Measurements from ENCODE around the gene CPXM2. TPM values are rescaled to one million over a fixed set of nuclear protein-coding genes. Genes with fewer than 3 reads are reported as not detected.

Gene CPXM2
- total RNA-seq, 1 experiment from 2014 or later: not detected

DNA sequence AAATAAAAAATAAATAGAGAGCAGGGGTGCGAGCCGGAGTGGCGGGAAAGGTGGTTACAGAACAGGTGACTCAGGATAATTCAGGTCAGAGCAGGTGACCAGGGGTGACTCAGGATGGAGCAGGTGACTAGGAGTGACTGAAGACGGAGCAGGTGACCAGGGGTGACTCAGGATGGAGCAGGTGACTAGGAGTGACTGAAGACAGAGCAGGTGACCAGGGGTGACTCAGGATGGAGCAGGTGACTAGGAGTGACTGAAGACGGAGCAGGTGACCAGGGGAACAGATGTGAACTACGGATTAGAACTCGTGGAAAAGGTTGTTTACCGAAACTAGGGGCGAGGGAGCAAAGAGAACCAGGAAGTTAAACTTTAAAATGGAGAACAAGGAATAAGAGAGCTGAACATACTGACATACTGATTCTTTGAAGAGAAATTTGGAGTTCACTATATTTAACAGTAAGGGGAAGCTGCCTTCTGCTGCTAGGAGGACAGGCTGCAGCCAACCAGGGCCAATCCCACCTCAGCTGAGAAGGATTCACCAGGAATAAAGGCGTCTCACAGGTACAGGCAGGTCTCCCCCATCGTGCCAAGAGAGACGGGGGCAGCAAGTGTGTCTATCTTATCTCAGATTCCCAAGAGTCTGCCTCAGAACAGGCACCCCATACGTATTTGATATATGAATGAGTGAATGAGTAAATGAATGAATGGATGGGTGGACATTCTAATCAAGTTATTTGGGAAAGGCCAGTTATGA lies 101.3 kb downstream of the CPXM2 start:
- H3K4me1 Mint-ChIP-seq (ENCODE audit: insufficient read depth, unreplicated experiment): no peaks in the 10 kb centered on the region
- no peaks in the 10 kb centered on the region for H3K27me3 Mint-ChIP-seq (ENCODE audit: insufficient read depth, unreplicated experiment)
- TF ChIP-seq, protein P1, sequence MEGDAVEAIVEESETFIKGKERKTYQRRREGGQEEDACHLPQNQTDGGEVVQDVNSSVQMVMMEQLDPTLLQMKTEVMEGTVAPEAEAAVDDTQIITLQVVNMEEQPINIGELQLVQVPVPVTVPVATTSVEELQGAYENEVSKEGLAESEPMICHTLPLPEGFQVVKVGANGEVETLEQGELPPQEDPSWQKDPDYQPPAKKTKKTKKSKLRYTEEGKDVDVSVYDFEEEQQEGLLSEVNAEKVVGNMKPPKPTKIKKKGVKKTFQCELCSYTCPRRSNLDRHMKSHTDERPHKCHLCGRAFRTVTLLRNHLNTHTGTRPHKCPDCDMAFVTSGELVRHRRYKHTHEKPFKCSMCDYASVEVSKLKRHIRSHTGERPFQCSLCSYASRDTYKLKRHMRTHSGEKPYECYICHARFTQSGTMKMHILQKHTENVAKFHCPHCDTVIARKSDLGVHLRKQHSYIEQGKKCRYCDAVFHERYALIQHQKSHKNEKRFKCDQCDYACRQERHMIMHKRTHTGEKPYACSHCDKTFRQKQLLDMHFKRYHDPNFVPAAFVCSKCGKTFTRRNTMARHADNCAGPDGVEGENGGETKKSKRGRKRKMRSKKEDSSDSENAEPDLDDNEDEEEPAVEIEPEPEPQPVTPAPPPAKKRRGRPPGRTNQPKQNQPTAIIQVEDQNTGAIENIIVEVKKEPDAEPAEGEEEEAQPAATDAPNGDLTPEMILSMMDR (IDR thresholded peaks at IDR 0.05; ENCODE audit: unreplicated experiment): no peak
- intact Hi-C loops (cut with micrococcal nuclease): no loop called here
- no peak for DNase-seq (ENCODE audit: unreplicated experiment)
- H3K4me3 Mint-ChIP-seq (ENCODE audit: unreplicated experiment): no peak overlapping the region
- H3K36me3 Mint-ChIP-seq (ENCODE audit: insufficient read depth, unreplicated experiment): no peaks in the 10 kb centered on the region
- no peak overlapping the region for H3K27ac Mint-ChIP-seq (ENCODE audit: low read depth, unreplicated experiment)
- ChIA-PET CTCF (interaction anchor here (0.7 kb wide), 1 partner anchor 33 kb away, joined by 3 read pairs; no protein-coding TSS in a partner anchor), POLR2A (no interaction called here)
- H3K9me3 Mint-ChIP-seq (ENCODE audit: unreplicated experiment): peaks cover 8% of the 10 kb centered on the region
- BruUV-seq (replicated peaks): no TSS peak

DNA sequence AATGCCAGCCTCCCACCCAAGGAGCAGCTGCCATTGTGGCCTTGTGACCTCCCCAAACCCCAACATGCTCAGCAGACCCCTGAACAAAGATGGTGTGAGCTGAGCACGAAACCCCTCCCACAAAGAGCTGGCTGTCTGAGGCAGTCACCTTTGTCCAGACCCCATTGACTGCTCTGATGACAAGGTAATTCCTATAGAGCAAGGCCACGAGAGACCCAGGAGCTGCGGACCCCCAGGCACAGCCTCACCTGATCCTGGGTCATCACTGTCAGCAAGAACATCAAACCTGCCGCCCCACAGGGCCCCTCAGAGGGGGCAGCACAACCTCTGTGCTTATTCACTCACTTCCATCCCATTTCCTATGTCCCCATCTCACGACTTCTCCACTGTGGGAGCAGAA lies 102.6 kb downstream of the CPXM2 start:
- Mint-ChIP-seq H3K27me3 (ENCODE audit: insufficient read depth, unreplicated experiment) (peaks cover 1% of the 10 kb centered on the region), H3K9me3 (ENCODE audit: unreplicated experiment) (peaks cover 8% of the 10 kb centered on the region), H3K4me1 (ENCODE audit: insufficient read depth, unreplicated experiment) (no peaks in the 10 kb centered on the region), H3K4me3 (ENCODE audit: unreplicated experiment) (no peak overlapping the region), H3K36me3 (ENCODE audit: insufficient read depth, unreplicated experiment) (no peaks in the 10 kb centered on the region), H3K27ac (ENCODE audit: low read depth, unreplicated experiment) (no peak overlapping the region)
- DNase-seq (ENCODE audit: unreplicated experiment): no peak
- TF ChIP-seq, protein P1 (IDR thresholded peaks at IDR 0.05; ENCODE audit: unreplicated experiment): no peak
- ChIA-PET POLR2A (no interaction called here), CTCF (interaction anchor here (0.6 kb wide), 1 partner anchor 767 kb away, joined by 3 read pairs; no protein-coding TSS in a partner anchor)
- BruUV-seq (replicated peaks): no TSS peak
- intact Hi-C loops (cut with micrococcal nuclease): no loop called here

DNA sequence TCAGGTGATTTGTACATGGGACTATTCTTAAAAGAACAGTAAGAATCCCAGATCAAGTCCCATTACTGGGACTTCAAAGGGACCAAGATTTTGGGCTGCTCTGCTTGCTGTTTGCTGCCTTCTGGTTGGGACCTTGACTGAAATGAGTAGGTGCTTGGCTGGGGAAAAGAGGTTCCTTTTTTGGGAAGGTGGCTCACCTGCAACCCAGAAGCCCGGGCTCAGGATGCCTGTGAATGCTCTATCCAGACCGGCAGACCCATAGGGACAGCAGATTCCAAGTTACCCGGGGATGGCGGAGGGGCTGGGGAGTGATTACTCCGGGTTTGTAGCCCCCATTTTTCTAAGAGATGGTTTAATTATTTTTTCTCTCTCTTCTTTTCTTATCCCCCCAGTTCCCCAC lies 104.0 kb downstream of the CPXM2 start:
- Mint-ChIP-seq H3K27ac (ENCODE audit: low read depth, unreplicated experiment) (no peak overlapping the region), H3K9me3 (ENCODE audit: unreplicated experiment) (peaks cover 8% of the 10 kb centered on the region), H3K4me1 (ENCODE audit: insufficient read depth, unreplicated experiment) (no peaks in the 10 kb centered on the region), H3K36me3 (ENCODE audit: insufficient read depth, unreplicated experiment) (no peaks in the 10 kb centered on the region), H3K27me3 (ENCODE audit: insufficient read depth, unreplicated experiment) (peaks cover 15% of the 10 kb centered on the region), H3K4me3 (ENCODE audit: unreplicated experiment) (no peak overlapping the region)
- no TSS peak for BruUV-seq (replicated peaks)
- TF ChIP-seq, protein P1 (IDR thresholded peaks at IDR 0.05; ENCODE audit: unreplicated experiment): no peak
- intact Hi-C loops (cut with micrococcal nuclease): no loop called here
- POLR2A ChIA-PET: no interaction called here
- DNase-seq (ENCODE audit: unreplicated experiment): no peak
- CTCF ChIA-PET: interaction anchor here (0.6 kb wide), 1 partner anchor 206 kb away, joined by 4 read pairs; no protein-coding TSS in a partner anchor

DNA sequence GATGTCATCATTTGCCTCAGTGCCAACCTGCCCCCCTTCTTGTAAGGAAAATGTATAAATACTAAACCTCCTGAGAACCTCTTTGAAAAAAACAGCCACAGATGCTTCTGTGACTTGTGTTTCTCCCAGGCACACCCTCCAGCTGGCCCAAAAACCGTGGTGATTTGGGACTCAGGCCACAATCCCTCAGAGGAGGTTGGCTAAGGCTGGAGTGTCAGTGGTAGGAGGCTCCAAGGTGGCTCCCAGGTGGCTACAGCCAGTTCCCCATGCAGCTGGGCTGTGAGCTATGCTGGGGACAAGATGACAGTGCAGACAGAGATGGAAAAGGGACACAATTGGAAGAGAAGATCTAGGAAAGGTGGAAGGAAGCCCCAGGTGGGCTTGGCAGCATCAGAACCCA lies 104.7 kb downstream of the CPXM2 start:
- TF ChIP-seq, protein P1 (IDR thresholded peaks at IDR 0.05; ENCODE audit: unreplicated experiment): no peak
- BruUV-seq (replicated peaks): no TSS peak
- Mint-ChIP-seq H3K36me3 (ENCODE audit: insufficient read depth, unreplicated experiment) (no peaks in the 10 kb centered on the region), H3K4me3 (ENCODE audit: unreplicated experiment) (no peak overlapping the region), H3K27ac (ENCODE audit: low read depth, unreplicated experiment) (no peak overlapping the region), H3K27me3 (ENCODE audit: insufficient read depth, unreplicated experiment) (peaks cover 20% of the 10 kb centered on the region), H3K4me1 (ENCODE audit: insufficient read depth, unreplicated experiment) (no peaks in the 10 kb centered on the region), H3K9me3 (ENCODE audit: unreplicated experiment) (peaks cover 8% of the 10 kb centered on the region)
- POLR2A ChIA-PET: interaction anchor here (1.0 kb wide), 1 partner anchor 16 kb away, joined by 3 read pairs; no protein-coding TSS in a partner anchor
- DNase-seq (ENCODE audit: unreplicated experiment): no peak
- CTCF ChIA-PET: no interaction called here
- intact Hi-C loops (cut with micrococcal nuclease): no loop called here
